Caco-2 (cell line): ENCODE data around the gene LRRC23. TPM values are rescaled to one million over a fixed set of nuclear protein-coding genes. Genes with fewer than 3 reads are reported as not detected.

Source experiments
- BruUV-seq: library from RNA; stranded (reverse); fragments of 400-500 nt; replicated peaks from 2 replicates; lab custom pipeline; 2021; lab: Mats Ljungman, UMichigan
- CTCF ChIA-PET: fragments of 300-600 bp; sonication (Branson Sonifier 250); formaldehyde crosslinking; loops from one replicate; lab custom pipeline; 2022; ENCODE audit warnings: antibody characterized with exemption; lab: Charles Lee
- POLR2A ChIA-PET: fragments of 300-600 bp; sonication (Branson Sonifier 250); formaldehyde crosslinking; loops from one replicate; lab custom pipeline; 2022; ENCODE audit warnings: antibody characterized with exemption; lab: Charles Lee
- DNase-seq, 2 experiments: peaks; one replicate each; pipeline versions ENCODE4 v3.0.0 to v3.0.0-alpha.2; 2020 to 2022
- H3K27me3 ChIP-seq: replicated peaks from 2 replicates; pipeline ENCODE4 v1.6.0; 2011; ENCODE audit warnings: low read length; ENCODE audit not compliant: control insufficient read depth, insufficient read depth
- H3K36me3 ChIP-seq: 2 replicates; pipeline ENCODE4 v1.5.1; 2011; ENCODE audit warnings: low read length; ENCODE audit not compliant: control insufficient read depth, insufficient read depth
- H3K4me1 ChIP-seq: fragments of 250-450 bp; sonication (Bioruptor Pico); 2 replicates; pipeline ENCODE4 v1.5.1; 2020; ENCODE audit warnings: mild to moderate bottlenecking
- H3K4me3 ChIP-seq: 2 replicates; pipeline ENCODE4 v1.5.1; 2011; ENCODE audit warnings: low read depth, mild to moderate bottlenecking, control low read depth, low read length
- H3K9me3 ChIP-seq: fragments of 250-450 bp; sonication (Bioruptor Pico); 2 replicates; pipeline ENCODE4 v1.5.1; 2020; ENCODE audit warnings: mild to moderate bottlenecking, moderate library complexity
- H3K27ac Mint-ChIP-seq: one replicate; pipeline ENCODE4 v1.8.0; 2022; ENCODE audit warnings: mixed read lengths; ENCODE audit not compliant: unreplicated experiment
- H3K27me3 Mint-ChIP-seq: one replicate; pipeline ENCODE4 v1.8.0; 2022; ENCODE audit warnings: mixed read lengths; ENCODE audit not compliant: insufficient read depth, unreplicated experiment
- H3K36me3 Mint-ChIP-seq: one replicate; pipeline ENCODE4 v1.8.0; 2022; ENCODE audit warnings: mild to moderate bottlenecking, mixed read lengths; ENCODE audit not compliant: insufficient read depth, unreplicated experiment
- H3K4me1 Mint-ChIP-seq: one replicate; pipeline ENCODE4 v1.8.0; 2022; ENCODE audit warnings: low read depth, mixed read lengths; ENCODE audit not compliant: unreplicated experiment
- H3K4me3 Mint-ChIP-seq: one replicate; pipeline ENCODE4 v1.8.0; 2022; ENCODE audit warnings: mild to moderate bottlenecking, moderate library complexity, mixed read lengths; ENCODE audit not compliant: unreplicated experiment
- H3K9me3 Mint-ChIP-seq: one replicate; pipeline ENCODE4 v1.8.0; 2022; ENCODE audit warnings: mixed read lengths; ENCODE audit not compliant: unreplicated experiment
- intact Hi-C: fragments of 100-400 bp; cut with micrococcal nuclease; formaldehyde crosslinking; loops from one replicate; pipeline ENCODE4 v1.10.0; 2022; ENCODE audit not compliant: unreplicated experiment
- total RNA-seq: library from RNA; stranded (reverse); gene quantifications from 2 replicates; pipeline ENCODE4 v1.2.3, GENCODE V29; 2022
- TF ChIP-seq, protein P1 (sequence below), 2 experiments: fragments of 200-600 bp in 1 of 2; IDR thresholded peaks; 1 replicate in 1 of 2; 2 replicates in 1 of 2; pipeline versions ENCODE4 v1.5.1 to v1.8.0; 2011 to 2022; ENCODE audit warnings: antibody characterized with exemption in 1 of 2, control low read depth in 1 of 2, inconsistent platforms in 1 of 2, low read depth in 1 of 2, low read length in 1 of 2, mild to moderate bottlenecking in 1 of 2, moderate library complexity in 1 of 2; ENCODE audit not compliant: insufficient read depth in 1 of 2, severe bottlenecking in 1 of 2, unreplicated experiment in 1 of 2

LRRC23 gene
- total RNA-seq, 1 experiment from 2014 or later, result 8.6 TPM

DNA sequence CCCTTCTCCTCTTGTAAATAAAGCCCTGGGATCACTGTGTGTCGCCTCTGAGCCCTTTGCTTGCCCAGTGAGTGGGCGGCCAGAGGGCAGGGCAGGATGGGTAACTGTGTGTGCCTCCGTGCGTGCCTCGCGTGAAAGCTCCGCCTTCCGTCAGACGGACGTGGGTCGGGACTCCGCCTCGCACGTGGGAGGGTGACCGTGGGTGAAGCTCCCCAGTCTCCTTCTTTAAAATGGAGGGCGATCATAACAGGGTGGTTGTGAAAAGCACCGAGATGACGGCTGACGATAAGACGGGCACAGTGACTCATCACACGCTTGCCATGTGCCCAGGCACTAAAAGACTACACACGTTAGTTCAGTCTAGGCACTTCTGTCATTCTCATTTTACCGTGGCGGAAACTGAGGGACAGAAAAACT, 56.7 kb downstream of the LRRC23 start:
- peak overlapping the region; percentile 81 for H3K4me3 Mint-ChIP-seq
- H3K9me3 ChIP-seq, result no peaks in the 10 kb centered on the region
- peak overlapping the region; percentile 93 for H3K27ac Mint-ChIP-seq
- TF ChIP-seq, protein P1, sequence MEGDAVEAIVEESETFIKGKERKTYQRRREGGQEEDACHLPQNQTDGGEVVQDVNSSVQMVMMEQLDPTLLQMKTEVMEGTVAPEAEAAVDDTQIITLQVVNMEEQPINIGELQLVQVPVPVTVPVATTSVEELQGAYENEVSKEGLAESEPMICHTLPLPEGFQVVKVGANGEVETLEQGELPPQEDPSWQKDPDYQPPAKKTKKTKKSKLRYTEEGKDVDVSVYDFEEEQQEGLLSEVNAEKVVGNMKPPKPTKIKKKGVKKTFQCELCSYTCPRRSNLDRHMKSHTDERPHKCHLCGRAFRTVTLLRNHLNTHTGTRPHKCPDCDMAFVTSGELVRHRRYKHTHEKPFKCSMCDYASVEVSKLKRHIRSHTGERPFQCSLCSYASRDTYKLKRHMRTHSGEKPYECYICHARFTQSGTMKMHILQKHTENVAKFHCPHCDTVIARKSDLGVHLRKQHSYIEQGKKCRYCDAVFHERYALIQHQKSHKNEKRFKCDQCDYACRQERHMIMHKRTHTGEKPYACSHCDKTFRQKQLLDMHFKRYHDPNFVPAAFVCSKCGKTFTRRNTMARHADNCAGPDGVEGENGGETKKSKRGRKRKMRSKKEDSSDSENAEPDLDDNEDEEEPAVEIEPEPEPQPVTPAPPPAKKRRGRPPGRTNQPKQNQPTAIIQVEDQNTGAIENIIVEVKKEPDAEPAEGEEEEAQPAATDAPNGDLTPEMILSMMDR (IDR thresholded peaks at IDR 0.05; ENCODE audit: insufficient read depth in 1 of 2, low read depth in 1 of 2, low read length in 1 of 2, severe bottlenecking in 1 of 2, unreplicated experiment in 1 of 2), result no peak
- H3K9me3 Mint-ChIP-seq, result no peaks in the 10 kb centered on the region
- H3K27me3 ChIP-seq, result no peaks in the 10 kb centered on the region
- no TSS peak for BruUV-seq
- peaks cover 4% of the 10 kb centered on the region; the same call in 1 of the 2 replicates for H3K36me3 ChIP-seq
- intact Hi-C loops, result loop anchor here (5.0 kb wide), 1 partner anchor 131 kb away; the partner anchor contains the start of gene C1R
- H3K36me3 Mint-ChIP-seq, result peaks cover 48% of the 10 kb centered on the region
- peak overlapping the region; percentile 64 for H3K4me3 ChIP-seq
- POLR2A ChIA-PET, result interaction anchor here (0.5 to 9.3 kb wide), 6 partner anchors 16 to 147 kb away, joined by 3 to 237 read pairs (median 4); partner anchors contain the start of genes C12orf57, LPCAT3 and RNU7-1
- H3K4me1 ChIP-seq, result peaks cover 35% of the 10 kb centered on the region
- no peaks in the 10 kb centered on the region for H3K27me3 Mint-ChIP-seq
- peaks cover 28% of the 10 kb centered on the region for H3K4me1 Mint-ChIP-seq
- CTCF ChIA-PET, result interaction anchor here (0.6 to 8.6 kb wide), 11 partner anchors 16 to 147 kb away, joined by 3 to 241 read pairs (median 3); partner anchors contain the start of genes C12orf57, LPCAT3, RNU7-1 and SPSB2
- DNase-seq, result peak in 1 of 2 experiments; percentile 54

DNA sequence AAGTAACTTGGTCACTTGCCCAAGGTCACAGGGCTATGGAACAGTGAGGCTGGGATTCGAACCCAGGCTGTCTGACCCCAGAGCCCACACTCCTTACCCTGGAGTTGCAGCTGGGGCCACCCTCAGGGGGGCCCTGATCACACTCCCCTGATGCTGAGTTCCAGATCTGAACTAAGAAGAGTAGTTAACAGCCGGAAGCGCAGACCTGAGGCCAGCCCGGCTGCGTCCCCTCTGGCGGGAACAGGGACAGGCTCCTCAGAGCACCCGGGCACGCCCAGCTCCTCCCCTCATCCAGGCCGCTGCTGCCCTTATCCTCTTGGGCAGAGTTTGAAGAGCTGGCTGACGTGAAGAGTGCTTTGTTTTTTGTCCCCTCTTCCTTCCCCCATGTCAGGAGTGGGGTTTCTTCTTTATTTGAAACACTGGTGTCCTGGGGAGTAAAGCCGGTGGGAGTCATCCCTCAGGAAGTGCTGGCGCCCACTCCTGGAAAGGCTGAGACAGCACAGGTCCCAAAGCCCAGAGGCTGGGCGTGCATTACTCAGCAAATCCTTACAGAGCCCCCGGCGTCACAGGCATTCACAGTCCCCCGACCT, 57.2 kb downstream of the LRRC23 start:
- peak overlapping the region; percentile 81 for H3K4me3 Mint-ChIP-seq
- Histone ChIP-seq H3K27me3 (no peaks in the 10 kb centered on the region), H3K4me1 (peaks cover 35% of the 10 kb centered on the region), H3K9me3 (no peaks in the 10 kb centered on the region), H3K4me3 (peak overlapping the region; percentile 64), H3K36me3 (peaks cover 5% of the 10 kb centered on the region; the same call in 1 of the 2 replicates)
- TSS peak; percentile 18 for BruUV-seq
- intact Hi-C loops, result loop anchor here (1.0 to 5.0 kb wide), 3 partner anchors 15 to 131 kb away; partner anchors contain the start of gene C1R
- TF ChIP-seq, protein P1 (IDR thresholded peaks at IDR 0.05; ENCODE audit: insufficient read depth in 1 of 2, low read depth in 1 of 2, low read length in 1 of 2, severe bottlenecking in 1 of 2, unreplicated experiment in 1 of 2), result peak; percentile 77 to 91
- ChIA-PET CTCF (interaction anchor here (0.6 to 8.6 kb wide), 14 partner anchors 16 to 146 kb away, joined by 3 to 241 read pairs (median 3); partner anchors contain the start of genes C12orf57, LPCAT3, RNU7-1 and SPSB2), POLR2A (interaction anchor here (0.5 to 9.3 kb wide), 10 partner anchors 16 to 238 kb away, joined by 3 to 237 read pairs (median 4); partner anchors contain the start of genes C12orf57, CDCA3, COPS7A and LPCAT3)
- DNase-seq, result peak; percentile 89 to 90
- peak overlapping the region; percentile 93 for H3K27ac Mint-ChIP-seq
- H3K27me3 Mint-ChIP-seq, result no peaks in the 10 kb centered on the region
- peaks cover 28% of the 10 kb centered on the region for H3K4me1 Mint-ChIP-seq
- H3K36me3 Mint-ChIP-seq, result peaks cover 53% of the 10 kb centered on the region
- no peaks in the 10 kb centered on the region for H3K9me3 Mint-ChIP-seq
